H1 (cell line): Measurements from ENCODE around the gene ELMOD1. TPM values are rescaled to one million over a fixed set of nuclear protein-coding genes. Genes with fewer than 3 reads are reported as not detected.

Experiments used
- CTCF ChIA-PET: fragments of 300-600 bp; sonication (Branson Sonifier 250); formaldehyde crosslinking; loops from one replicate; lab custom pipeline; 2021; ENCODE audit not compliant: partially characterized antibody; lab: Charles Lee
- POLR2A ChIA-PET: fragments of 300-600 bp; sonication (Branson Sonifier 250); formaldehyde crosslinking; loops from one replicate; lab custom pipeline; 2021; ENCODE audit warnings: inconsistent platforms; ENCODE audit not compliant: partially characterized antibody; lab: Charles Lee
- DNase-seq, 2 experiments: peaks; one replicate each; pipeline versions ENCODE4 v3.0.0 to v3.0.0-alpha.2; 2010 to 2022; ENCODE audit warnings: low spot score in 2 of 2, low read depth in 1 of 2, mixed read lengths in 1 of 2
- FAIRE-seq: peaks from 2 replicates; lab custom pipeline; 2011; peaks lifted over from hg19 to GRCh38; lab: Jason Lieb, UNC
- H2AFZ ChIP-seq: 2 replicates; pipeline ENCODE4 v1.8.1; 2012; ENCODE audit warnings: low read length, inconsistent platforms
- H2AK5ac ChIP-seq: 2 replicates; pipeline ENCODE4 v1.6.1; 2013; ENCODE audit warnings: low read depth, low read length
- H2BK120ac ChIP-seq: replicated peaks from 2 replicates; pipeline ENCODE3; 2013; ENCODE audit warnings: low read depth, low read length, inconsistent platforms
- H2BK12ac ChIP-seq: 2 replicates; pipeline ENCODE4 v1.6.1; 2013; ENCODE audit warnings: low read depth, low read length
- H2BK15ac ChIP-seq: 2 replicates; pipeline ENCODE4 v1.6.1; 2013; ENCODE audit warnings: low read length
- H2BK20ac ChIP-seq: 2 replicates; pipeline ENCODE4 v1.6.1; 2013; ENCODE audit warnings: low read length
- H2BK5ac ChIP-seq: 2 replicates; pipeline ENCODE4 v1.6.1; 2013; ENCODE audit warnings: low read depth, low read length
- H3K14ac ChIP-seq: 2 replicates; pipeline ENCODE4 v1.6.1; 2013; ENCODE audit warnings: inconsistent platforms; ENCODE audit not compliant: insufficient read length
- H3K18ac ChIP-seq: 2 replicates; pipeline ENCODE4 v1.6.1; 2013; ENCODE audit warnings: low read length; ENCODE audit errors: extremely low read depth
- H3K23ac ChIP-seq: 2 replicates; pipeline ENCODE4 v1.6.1; 2013; ENCODE audit warnings: inconsistent platforms; ENCODE audit not compliant: insufficient read length
- H3K23me2 ChIP-seq: 2 replicates; pipeline ENCODE4 v1.6.1; 2013; ENCODE audit warnings: low read depth, low read length
- H3K27ac ChIP-seq: 2 replicates; pipeline ENCODE4 v1.6.1; 2011; ENCODE audit warnings: low read depth, low read length, inconsistent platforms
- H3K27me3 ChIP-seq, 4 experiments: replicated peaks in 1 of 4; 1 replicate in 1 of 4; 2 replicates in 3 of 4; pipeline versions ENCODE4 v1.6.1 to v1.8.1; 2011 to 2013; ENCODE audit warnings: low read length in 3 of 4, mild to moderate bottlenecking in 3 of 4, inconsistent platforms in 2 of 4, mixed read lengths in 2 of 4, moderate library complexity in 1 of 4; ENCODE audit not compliant: control insufficient read depth in 3 of 4, insufficient read depth in 3 of 4; ENCODE audit errors: extremely low read depth in 1 of 4
- H3K36me3 ChIP-seq, 4 experiments: 2 replicates each; pipeline versions ENCODE4 v1.6.1 to v1.8.1; 2011 to 2013; ENCODE audit warnings: mild to moderate bottlenecking in 4 of 4, low read length in 3 of 4, moderate library complexity in 2 of 4, control low read depth in 1 of 4, inconsistent platforms in 1 of 4; ENCODE audit not compliant: insufficient read depth in 4 of 4, control insufficient read depth in 2 of 4
- H3K4ac ChIP-seq: replicated peaks from 2 replicates; pipeline ENCODE3; 2013; ENCODE audit warnings: low read length, low read depth, mixed read lengths, inconsistent platforms; ENCODE audit not compliant: insufficient read length
- H3K4me1 ChIP-seq, 4 experiments: replicated peaks in 1 of 4; 1 replicate in 1 of 4; 2 replicates in 3 of 4; pipeline versions ENCODE4 v1.6.1 to v1.8.1; 2011 to 2013; ENCODE audit warnings: low read length in 3 of 4, inconsistent platforms in 2 of 4, mixed read lengths in 1 of 4; ENCODE audit not compliant: insufficient read depth in 4 of 4, control insufficient read depth in 3 of 4
- H3K4me2 ChIP-seq, 2 experiments: 2 replicates each; pipeline versions ENCODE4 v1.6.1 to v1.8.1; 2011 to 2013; ENCODE audit warnings: low read depth in 2 of 2, low read length in 2 of 2, control low read depth in 1 of 2, inconsistent platforms in 1 of 2, mild to moderate bottlenecking in 1 of 2; ENCODE audit not compliant: insufficient read depth in 1 of 2
- H3K4me3 ChIP-seq, 4 experiments: fragments of 200-600, 300-600 bp in 1 of 4; sonication (generic), shearing (Covaris generic), sonication (Bioruptor Twin) in 1 of 4; 2 replicates each; pipeline versions ENCODE4 v1.5.1 to v1.8.1; 2011 to 2016; ENCODE audit warnings: low read length in 4 of 4, low read depth in 3 of 4, control low read depth in 2 of 4, inconsistent platforms in 2 of 4, mild to moderate bottlenecking in 2 of 4, mixed read lengths in 1 of 4, moderate library complexity in 1 of 4; ENCODE audit not compliant: insufficient read depth in 2 of 4; ENCODE audit errors: extremely low read depth in 1 of 4
- H3K56ac ChIP-seq: replicated peaks from 2 replicates; pipeline ENCODE3; 2013; ENCODE audit warnings: low read depth, mild to moderate bottlenecking, mixed read lengths, low read length, inconsistent platforms; ENCODE audit not compliant: insufficient read length
- H3K79me1 ChIP-seq: 2 replicates; pipeline ENCODE4 v1.6.1; 2013; ENCODE audit warnings: low read depth, low read length, control low read depth
- H3K79me2 ChIP-seq, 2 experiments: 2 replicates each; pipeline versions ENCODE4 v1.6.1 to v1.8.1; 2012 to 2013; ENCODE audit warnings: low read length in 2 of 2, mild to moderate bottlenecking in 2 of 2, inconsistent platforms in 1 of 2; ENCODE audit not compliant: insufficient read depth in 2 of 2, control insufficient read depth in 1 of 2
- H3K9ac ChIP-seq, 4 experiments: replicated peaks in 1 of 4; 1 replicate in 1 of 4; 2 replicates in 3 of 4; pipeline versions ENCODE4 v1.6.1 to v1.8.1; 2011 to 2013; ENCODE audit warnings: low read depth in 3 of 4, low read length in 3 of 4, control low read depth in 2 of 4, mild to moderate bottlenecking in 2 of 4, moderate library complexity in 2 of 4, inconsistent platforms in 1 of 4; ENCODE audit errors: extremely low read depth in 1 of 4
- H3K9me3 ChIP-seq, 2 experiments: 2 replicates each; pipeline versions ENCODE4 v1.6.1 to v1.8.1; 2012 to 2013; ENCODE audit warnings: mild to moderate bottlenecking in 2 of 2, moderate library complexity in 2 of 2, control low read depth in 1 of 2, inconsistent platforms in 1 of 2, low read depth in 1 of 2, low read length in 1 of 2, mixed read lengths in 1 of 2; ENCODE audit not compliant: insufficient read depth in 2 of 2
- H4K20me1 ChIP-seq, 2 experiments: replicated peaks in 1 of 2; 2 replicates each; pipeline versions ENCODE3 to v1.8.1; 2011 to 2013; ENCODE audit warnings: inconsistent platforms in 2 of 2, low read length in 2 of 2, mild to moderate bottlenecking in 1 of 2; ENCODE audit not compliant: insufficient read depth in 2 of 2, control insufficient read depth in 1 of 2
- H4K5ac ChIP-seq: 2 replicates; pipeline ENCODE4 v1.6.1; 2013; ENCODE audit warnings: low read length, low read depth, mixed read lengths, inconsistent platforms; ENCODE audit not compliant: insufficient read length
- H4K8ac ChIP-seq: 2 replicates; pipeline ENCODE4 v1.8.0; 2013; ENCODE audit warnings: mild to moderate bottlenecking, moderate library complexity, low read length, inconsistent platforms; ENCODE audit not compliant: insufficient read depth; ENCODE audit errors: extremely low read depth
- H4K91ac ChIP-seq: replicated peaks from 2 replicates; pipeline ENCODE3; 2013; ENCODE audit warnings: low read length, mixed read lengths, inconsistent platforms; ENCODE audit not compliant: insufficient read length
- ATF2 ChIP-seq: IDR thresholded peaks from 2 replicates; pipeline ENCODE4 v1.6.1; 2012; ENCODE audit warnings: low read length, inconsistent platforms
- BACH1 ChIP-seq: IDR thresholded peaks from 2 replicates; pipeline ENCODE4 v1.6.1; 2012; ENCODE audit warnings: low read length, improper control_type of control experiment
- CBX5 ChIP-seq: fragments of 300-800, 300-1000 bp; sonication (generic); IDR thresholded peaks from 2 replicates; pipeline ENCODE4 v1.7.1; 2016; ENCODE audit warnings: antibody characterized with exemption, low read length, low read depth
- CBX8 ChIP-seq: fragments of 300-800, 300-1000 bp; sonication (generic); IDR thresholded peaks from 2 replicates; pipeline ENCODE4 v1.7.1; 2016; ENCODE audit warnings: low read depth, low read length, borderline replicate concordance
- CEBPB ChIP-seq: IDR thresholded peaks from 2 replicates; pipeline ENCODE4 v1.6.1; 2012; ENCODE audit warnings: low read depth, low read length
- GTF2F1 ChIP-seq: IDR thresholded peaks from 2 replicates; pipeline ENCODE4 v1.6.1; 2012; ENCODE audit warnings: low read depth, low read length, improper control_type of control experiment, borderline replicate concordance
- HDAC6 ChIP-seq: IDR thresholded peaks from one replicate; pipeline ENCODE4 v1.7.1; 2012; ENCODE audit warnings: low read depth, mild to moderate bottlenecking, inconsistent platforms, low read length, moderate library complexity
- KDM1A ChIP-seq: fragments of 200-600, 300-600 bp; sonication (generic); IDR thresholded peaks from 2 replicates; pipeline ENCODE4 v1.7.1; 2016; ENCODE audit warnings: mild to moderate bottlenecking, low read length, borderline replicate concordance
- KDM4A ChIP-seq: IDR thresholded peaks from one replicate; pipeline ENCODE4 v1.7.1; 2012; ENCODE audit warnings: low read depth, mild to moderate bottlenecking, moderate library complexity, low read length, inconsistent platforms; ENCODE audit not compliant: severe bottlenecking
- POLR2AphosphoS5 ChIP-seq: IDR thresholded peaks from 2 replicates; pipeline ENCODE4 v1.6.1; 2011; ENCODE audit warnings: low read depth, low read length
- SP1 ChIP-seq: IDR thresholded peaks from 2 replicates; pipeline ENCODE4 v1.6.1; 2011; ENCODE audit warnings: low read depth, low read length
- TAF7 ChIP-seq: optimal IDR thresholded peaks from 2 replicates; pipeline ENCODE3; 2011; ENCODE audit warnings: low read depth, mild to moderate bottlenecking, inconsistent platforms, low read length, moderate library complexity, borderline replicate concordance
- TEAD4 ChIP-seq: IDR thresholded peaks from 2 replicates; pipeline ENCODE4 v1.6.1; 2012; ENCODE audit warnings: low read depth, low read length, inconsistent platforms, mixed read lengths
- WGBS, 2 experiments: shearing (Covaris generic) in 1 of 2; methylation state at CpG; one replicate each; pipeline versions ENCODE4 v1.1.6 to v1.1.7; 2013 to 2015; ENCODE audit warnings: low lambda C conversion rate in 2 of 2, mixed read lengths in 2 of 2, inconsistent platforms in 1 of 2, low coverage in 1 of 2, missing lambda C conversion rate in 1 of 2; ENCODE audit not compliant: insufficient replicate concordance in 2 of 2, insufficient coverage in 1 of 2, insufficient read length in 1 of 2; ENCODE audit errors: extremely low coverage in 1 of 2, missing lambda C conversion rate in 1 of 2; 5-methylcytosine and 5-hydroxymethylcytosine counted together
- polyA plus RNA-seq, 7 experiments: library from polyadenylated mRNA; depleted of rRNA in 3 of 7; stranded (reverse) in 5 of 7; unstranded in 2 of 7; fragments of >200 nt in 5 of 7; fragments of 200-250 nt in 2 of 7; gene quantifications; 1 replicate in 5 of 7; 2 replicates in 1 of 7; 4 replicates in 1 of 7; pipeline versions ENCODE4 v1.2.1 to v1.2.3, GENCODE V29; 2011 to 2013; ENCODE audit warnings: missing spikeins in 2 of 7, mixed read lengths in 2 of 7
- total RNA-seq: library from RNA; stranded (reverse); fragmentation: NEBNext Ultra II Directional; extraction: Animal tissue kit (Norgen Biotek cat#: 25700); gene quantifications from 2 replicates; pipeline ENCODE4 v1.2.1, GENCODE V29; 2021

Gene ELMOD1
- total and polyA plus RNA-seq, 2 of the 8 experiments (the other 6 are each of a cell fraction or from before 2014, with no cell fraction given), result 0.47 to 1.6 TPM

GRCh38 chr11:107702109-107702660 is 111.2 kb downstream of the ELMOD1 start:
- no peak overlapping the region for H3K18ac ChIP-seq
- no peak overlapping the region for H4K5ac ChIP-seq
- H2BK20ac ChIP-seq, result no peak overlapping the region
- no peak overlapping the region for H2BK15ac ChIP-seq
- CTCF ChIA-PET, result interaction anchor here (1.0 to 9.5 kb wide), 4 partner anchors 16 to 69 kb away, joined by 3 to 102 read pairs (median 4); no protein-coding TSS in a partner anchor
- FAIRE-seq, result no peak
- H2BK120ac ChIP-seq, result no peak overlapping the region
- peaks cover 0 to 9% (median 2%) of the 10 kb centered on the region in 4 experiments; a peak in 2 of 7 replicates for H3K4me1 ChIP-seq
- no peaks in the 10 kb centered on the region; a peak in 1 of 7 replicates for H3K27me3 ChIP-seq
- no peak overlapping the region for H3K14ac ChIP-seq
- no peaks in the 10 kb centered on the region for H3K36me3 ChIP-seq
- no peaks in the 10 kb centered on the region for H3K23me2 ChIP-seq
- no peak overlapping the region for H3K9ac ChIP-seq
- H3K23ac ChIP-seq, result no peak overlapping the region
- H2BK5ac ChIP-seq, result no peak overlapping the region
- POLR2A ChIA-PET, result no interaction called here
- no peak overlapping the region for H4K91ac ChIP-seq
- H2BK12ac ChIP-seq, result no peak overlapping the region
- H3K56ac ChIP-seq, result no peak overlapping the region
- H2AFZ ChIP-seq, result no peak overlapping the region
- no peak overlapping the region for H2AK5ac ChIP-seq
- no peaks in the 10 kb centered on the region for H3K9me3 ChIP-seq
- H3K79me2 ChIP-seq, result no peaks in the 10 kb centered on the region
- H3K4me2 ChIP-seq, result no peak overlapping the region
- H3K4me3 ChIP-seq, result no peak overlapping the region
- no peak overlapping the region for H3K27ac ChIP-seq
- no peak overlapping the region for H3K4ac ChIP-seq
- DNase-seq, result no peak
- WGBS, 2 experiments, result 88% methylated on average over 7 of the region's 7 CpGs; no CpG with 5 or more reads in 1 of the 2 experiments
- H4K8ac ChIP-seq, result no peak overlapping the region
- no peaks in the 10 kb centered on the region for H4K20me1 ChIP-seq
- H3K79me1 ChIP-seq, result no peaks in the 10 kb centered on the region
- TF ChIP-seq TEAD4, result no peak
- TF ChIP-seq ATF2, result no peak
- no peak for TF ChIP-seq BACH1
- TF ChIP-seq SP1, result no peak
- no peak for TF ChIP-seq CBX5
- no peak for TF ChIP-seq CBX8
- no peak for TF ChIP-seq GTF2F1
- no peak for TF ChIP-seq HDAC6
- no peak for TF ChIP-seq TAF7
- no peak for TF ChIP-seq CEBPB
- TF ChIP-seq POLR2AphosphoS5, result no peak
- TF ChIP-seq KDM4A, result no peak
- TF ChIP-seq KDM1A, result no peak
